Neutrophil (primary cell): Measurements from ENCODE around the gene AOPEP.

Experiments
- H3K27ac ChIP-seq: fragments of 200-600 bp; sonication (generic); 2 replicates; pipeline ENCODE4 v1.5.1; 2016; ENCODE audit warnings: mild to moderate bottlenecking, moderate library complexity
- H3K27me3 ChIP-seq: fragments of 200-600 bp; sonication (generic); 2 replicates; pipeline ENCODE4 v1.6.0; 2016; ENCODE audit warnings: mild to moderate bottlenecking
- H3K36me3 ChIP-seq: fragments of 200-600 bp; sonication (generic); 2 replicates; pipeline ENCODE4 v1.5.1; 2017
- H3K4me1 ChIP-seq, 2 experiments: fragments of 200-600 bp in 1 of 2; sonication (generic) in 1 of 2; 1 replicate in 1 of 2; 2 replicates in 1 of 2; pipeline versions ENCODE4 v1.5.1 to v1.6.1; 2013 to 2016; ENCODE audit warnings: low read depth in 1 of 2, low read length in 1 of 2, mild to moderate bottlenecking in 1 of 2, moderate library complexity in 1 of 2; ENCODE audit not compliant: control insufficient read depth in 1 of 2, insufficient read depth in 1 of 2
- H3K4me3 ChIP-seq, 2 experiments: fragments of 200-600 bp in 1 of 2; sonication (generic) in 1 of 2; 1 replicate in 1 of 2; 2 replicates in 1 of 2; pipeline ENCODE4 v1.5.1; 2013 to 2016; ENCODE audit warnings: low read depth in 1 of 2, low read length in 1 of 2, mild to moderate bottlenecking in 1 of 2, moderate library complexity in 1 of 2
- H3K9me3 ChIP-seq: fragments of 200-600 bp; sonication (generic); 2 replicates; pipeline ENCODE4 v1.5.1; 2016
- CTCF ChIP-seq: fragments of 200-600 bp; sonication (generic); IDR thresholded peaks from 2 replicates; pipeline ENCODE4 v1.5.1; 2016; ENCODE audit warnings: antibody characterized with exemption

The AOPEP gene

GRCh38 chr9:95085036-95085770, 358.7 kb downstream of the AOPEP start:
- no peak overlapping the region for H3K4me3 ChIP-seq
- H3K36me3 ChIP-seq: peaks cover 6% of the 10 kb centered on the region
- no peaks in the 10 kb centered on the region for H3K4me1 ChIP-seq
- TF ChIP-seq CTCF: no peak
- no peaks in the 10 kb centered on the region for H3K27me3 ChIP-seq
- no peak overlapping the region for H3K27ac ChIP-seq
- H3K9me3 ChIP-seq: no peaks in the 10 kb centered on the region

- H3K4me1 ChIP-seq: no peaks in the 10 kb centered on the region
- H3K27ac ChIP-seq: no peak overlapping the region
- no peak for TF ChIP-seq CTCF
- peaks cover 6% of the 10 kb centered on the region for H3K36me3 ChIP-seq
- H3K27me3 ChIP-seq: peaks cover under 1% of the 10 kb centered on the region
- no peak overlapping the region for H3K4me3 ChIP-seq
- no peaks in the 10 kb centered on the region for H3K9me3 ChIP-seq
These were observed 359.5 kb downstream of the AOPEP start for GRCh38 chr9:95085861-95086563.

- TF ChIP-seq CTCF: no peak
- peaks cover 6% of the 10 kb centered on the region for H3K27me3 ChIP-seq
- H3K9me3 ChIP-seq: no peaks in the 10 kb centered on the region
- H3K27ac ChIP-seq: no peak overlapping the region
- peaks cover 6% of the 10 kb centered on the region for H3K36me3 ChIP-seq
- H3K4me1 ChIP-seq: no peaks in the 10 kb centered on the region
- no peak overlapping the region for H3K4me3 ChIP-seq
These were observed 360.1 kb downstream of the AOPEP start for GRCh38 chr9:95086564-95086955.

- Histone ChIP-seq H3K36me3 (no peaks in the 10 kb centered on the region), H3K4me3 (no peak overlapping the region)
These were observed 361.3 kb downstream of the AOPEP start for GRCh38 chr9:95087659-95088242.

More at GRCh38 chr9:95087659-95088242, 361.3 kb downstream of the AOPEP start:
- Histone ChIP-seq H3K27ac (no peak overlapping the region), H3K9me3 (no peaks in the 10 kb centered on the region), H3K27me3 (peaks cover 17% of the 10 kb centered on the region), H3K4me1 (no peaks in the 10 kb centered on the region)
- TF ChIP-seq CTCF: no peak
